Measurements from ENCODE around the gene ZC3H18. TPM values are rescaled to one million over a fixed set of nuclear protein-coding genes. Genes with fewer than 3 reads are reported as not detected.

Gene ZC3H18
- total and polyA plus RNA-seq, 10 of the 15 experiments (the other 5 are each of a cell fraction or from before 2014, with no cell fraction given) = 1.0 to 58.3 (median 22.4) TPM

GRCh38 chr16:88523309-88524161 lies 46.7 kb upstream of the ZC3H18 start:
- FAIRE-seq = no peak
- ChIA-PET POLR2A (no interaction called here), CTCF (no interaction called here), RAD21 (ENCODE audit: unreplicated experiment) (no interaction called here), SMC1A (ENCODE audit: uncharacterized antibody, unreplicated experiment) (no interaction called here)
- Histone ChIP-seq H3K36me3 (ENCODE audit: control insufficient read depth in 2 of 2, insufficient read depth in 2 of 2, low read length in 1 of 2) (no peaks in the 10 kb centered on the region), H4K20me1 (ENCODE audit: control insufficient read depth, insufficient read depth) (no peaks in the 10 kb centered on the region), H3K9ac (ENCODE audit: control insufficient read depth, insufficient read depth, low read length) (no peak overlapping the region), H3K79me2 (ENCODE audit: control insufficient read depth, insufficient read depth, low read length) (no peaks in the 10 kb centered on the region), H3K27ac (ENCODE audit: control insufficient read depth, insufficient read depth) (no peak overlapping the region), H3K4me3 (no peak overlapping the region), H2AFZ (ENCODE audit: control insufficient read depth, low read depth, low read length) (no peak overlapping the region), H3K4me2 (ENCODE audit: control insufficient read depth, insufficient read depth) (no peak overlapping the region), H3K4me1 (ENCODE audit: control insufficient read depth, insufficient read depth, low read length) (no peaks in the 10 kb centered on the region), H3K27me3 (replicated peaks in 1 of 2; ENCODE audit: control insufficient read depth in 2 of 2, insufficient read depth in 2 of 2, low read length in 1 of 2) (no peaks in the 10 kb centered on the region), H3K9me3 (replicated peaks; ENCODE audit: control insufficient read depth, insufficient read depth, low read length) (no peaks in the 10 kb centered on the region)
- in situ Hi-C loops (cut with MboI) = no loop called here
- intact Hi-C loops (cut with micrococcal nuclease; ENCODE audit: unreplicated experiment) = no loop called here
- 39% methylated on average over 36 of the region's 47 CpGs for WGBS (ENCODE audit: insufficient coverage, insufficient replicate concordance, low lambda C conversion rate, missing lambda C conversion rate)
- ATAC-seq = no peak
- no TSS peak for BruUV-seq (replicated peaks)
- TF ChIP-seq SMC3 (IDR thresholded peaks at IDR 0.05; ENCODE audit: borderline replicate concordance, low read length) (no peak), TCF7 (IDR thresholded peaks at IDR 0.05; ENCODE audit: borderline replicate concordance) (no peak), IRF4 (IDR thresholded peaks at IDR 0.05; ENCODE audit: low read depth, low read length) (no peak), LARP7 (IDR thresholded peaks at IDR 0.05) (no peak), RAD21 (IDR thresholded peaks at IDR 0.05; ENCODE audit: insufficient read depth, low read depth, low read length) (no peak), USF1 (IDR thresholded peaks at IDR 0.05; ENCODE audit: borderline replicate concordance, extremely low read length, insufficient read depth, low read depth, low read length) (no peak), IKZF2 (IDR thresholded peaks at IDR 0.05) (no peak), RB1 (IDR thresholded peaks at IDR 0.05; ENCODE audit: borderline replicate concordance) (no peak), HDGF (IDR thresholded peaks at IDR 0.05) (no peak), SRF (IDR thresholded peaks at IDR 0.05; ENCODE audit: low read depth in 2 of 2, low read length in 2 of 2) (no peak), BMI1 (IDR thresholded peaks at IDR 0.05; ENCODE audit: borderline replicate concordance) (no peak), YY1 (IDR thresholded peaks at IDR 0.05; ENCODE audit: low read depth, low read length) (no peak), BCLAF1 (IDR thresholded peaks at IDR 0.05) (no peak), NR2C1 (IDR thresholded peaks at IDR 0.05) (no peak), CBX3 (IDR thresholded peaks at IDR 0.05; ENCODE audit: borderline replicate concordance, low read depth) (no peak)
- no peak for DNase-seq (ENCODE audit: low read depth, low spot score)

Data from GM12878 (cell line).